ENCODE data around the gene RBM4. TPM values are rescaled to one million over a fixed set of nuclear protein-coding genes. Genes with fewer than 3 reads are reported as not detected.

RBM4 gene
- total RNA-seq, 1 experiment from 2014 or later = 164 TPM

GRCh38 chr11:66609721-66610617 lies 28.5 kb upstream of the RBM4 start:
- CTCF ChIA-PET = no interaction called here
- no peak overlapping the region for H3K27ac ChIP-seq (ENCODE audit: low read length)
- H3K36me3 ChIP-seq (ENCODE audit: low read depth, low read length) = no peaks in the 10 kb centered on the region
- H3K4me3 ChIP-seq (ENCODE audit: low read length) = no peak overlapping the region
- POLR2A ChIA-PET (ENCODE audit: unreplicated experiment) = interaction anchor here (0.6 to 0.7 kb wide), 3 partner anchors 19 to 100 kb away, joined by 5 to 8 read pairs (median 6); no protein-coding TSS in a partner anchor
- peaks cover 12% of the 10 kb centered on the region for H3K4me1 ChIP-seq (ENCODE audit: insufficient read depth, low read length)
- DNase-seq (no peak), ATAC-seq (no peak)
- TF ChIP-seq CTCF (conservative IDR thresholded peaks at IDR 0.05; ENCODE audit: low read depth, low read length) (no peak), EZH2 (IDR thresholded peaks at IDR 0.05; ENCODE audit: low read length, unreplicated experiment) (no peak), EZH2phosphoT487 (IDR thresholded peaks at IDR 0.05; ENCODE audit: borderline replicate concordance, low read length) (no peak)
- H3K9ac ChIP-seq (ENCODE audit: low read length) = no peak overlapping the region
- no peaks in the 10 kb centered on the region for H3K9me2 ChIP-seq (replicated peaks; ENCODE audit: low read length)
- intact Hi-C loops (cut with micrococcal nuclease) = no loop called here
- peaks cover 1% of the 10 kb centered on the region for H3K79me2 ChIP-seq (ENCODE audit: low read length)
- H4K20me1 ChIP-seq (ENCODE audit: low read length) = no peaks in the 10 kb centered on the region
- no peak overlapping the region for H2AFZ ChIP-seq (ENCODE audit: low read length)
- H3K9me3 ChIP-seq (ENCODE audit: low read length) = no peaks in the 10 kb centered on the region
- no peaks in the 10 kb centered on the region for H3F3A ChIP-seq (ENCODE audit: low read length, unreplicated experiment)
- no peak overlapping the region for H3K4me2 ChIP-seq (ENCODE audit: low read length)
- no peaks in the 10 kb centered on the region for H3K27me3 ChIP-seq (ENCODE audit: low read length)
- BruUV-seq (replicated peaks) = no TSS peak

- H3K27me3 ChIP-seq (ENCODE audit: low read length) = no peaks in the 10 kb centered on the region
- H4K20me1 ChIP-seq (ENCODE audit: low read length) = peaks cover 6% of the 10 kb centered on the region
- H3K36me3 ChIP-seq (ENCODE audit: low read depth, low read length) = peaks cover 3% of the 10 kb centered on the region; the same call in 1 of the 2 replicates
- intact Hi-C loops (cut with micrococcal nuclease) = no loop called here
- H3K9ac ChIP-seq (ENCODE audit: low read length) = no peak overlapping the region
- no peak overlapping the region for H3K27ac ChIP-seq (ENCODE audit: low read length)
- H3K9me3 ChIP-seq (ENCODE audit: low read length) = no peaks in the 10 kb centered on the region
- no peaks in the 10 kb centered on the region for H3F3A ChIP-seq (ENCODE audit: low read length, unreplicated experiment)
- ChIA-PET CTCF (no interaction called here), POLR2A (ENCODE audit: unreplicated experiment) (no interaction called here)
- no peak overlapping the region for H3K4me3 ChIP-seq (ENCODE audit: low read length)
- peak; percentile 75 for DNase-seq
- no peak overlapping the region for H2AFZ ChIP-seq (ENCODE audit: low read length)
- H3K9me2 ChIP-seq (replicated peaks; ENCODE audit: low read length) = no peaks in the 10 kb centered on the region
- TF ChIP-seq CTCF (conservative IDR thresholded peaks at IDR 0.05; ENCODE audit: low read depth, low read length) = no peak
- no peak for TF ChIP-seq EZH2phosphoT487 (IDR thresholded peaks at IDR 0.05; ENCODE audit: borderline replicate concordance, low read length)
- TF ChIP-seq EZH2 (IDR thresholded peaks at IDR 0.05; ENCODE audit: low read length, unreplicated experiment) = no peak
- ATAC-seq = no peak
- BruUV-seq (replicated peaks) = no TSS peak
- peak overlapping the region; percentile 27; the same call in 1 of the 2 replicates for H3K4me2 ChIP-seq (ENCODE audit: low read length)
- peaks cover 21% of the 10 kb centered on the region for H3K4me1 ChIP-seq (ENCODE audit: insufficient read depth, low read length)
- peaks cover 23% of the 10 kb centered on the region for H3K79me2 ChIP-seq (ENCODE audit: low read length)
Measured at GRCh38 chr11:66612458-66612857, 26.0 kb upstream of the RBM4 start.

GRCh38 chr11:66614073-66614472 lies 24.4 kb upstream of the RBM4 start:
- no peak overlapping the region for H3K4me2 ChIP-seq (ENCODE audit: low read length)
- no peaks in the 10 kb centered on the region for H3K9me2 ChIP-seq (replicated peaks; ENCODE audit: low read length)
- no peaks in the 10 kb centered on the region for H3F3A ChIP-seq (ENCODE audit: low read length, unreplicated experiment)
- H3K79me2 ChIP-seq (ENCODE audit: low read length) = peaks cover 39% of the 10 kb centered on the region
- no peak overlapping the region for H3K27ac ChIP-seq (ENCODE audit: low read length)
- H3K9ac ChIP-seq (ENCODE audit: low read length) = no peak overlapping the region
- POLR2A ChIA-PET (ENCODE audit: unreplicated experiment) = no interaction called here
- H3K4me3 ChIP-seq (ENCODE audit: low read length) = no peak overlapping the region
- no peak overlapping the region for H2AFZ ChIP-seq (ENCODE audit: low read length)
- peaks cover 22% of the 10 kb centered on the region for H4K20me1 ChIP-seq (ENCODE audit: low read length)
- CTCF ChIA-PET = no interaction called here
- H3K9me3 ChIP-seq (ENCODE audit: low read length) = no peaks in the 10 kb centered on the region
- no peak for DNase-seq
- no peak for ATAC-seq
- no peak for TF ChIP-seq EZH2phosphoT487 (IDR thresholded peaks at IDR 0.05; ENCODE audit: borderline replicate concordance, low read length)
- no peak for TF ChIP-seq CTCF (conservative IDR thresholded peaks at IDR 0.05; ENCODE audit: low read depth, low read length)
- TF ChIP-seq EZH2 (IDR thresholded peaks at IDR 0.05; ENCODE audit: low read length, unreplicated experiment) = no peak
- intact Hi-C loops (cut with micrococcal nuclease) = no loop called here
- peaks cover 25% of the 10 kb centered on the region for H3K4me1 ChIP-seq (ENCODE audit: insufficient read depth, low read length)
- no peaks in the 10 kb centered on the region for H3K27me3 ChIP-seq (ENCODE audit: low read length)
- no TSS peak for BruUV-seq (replicated peaks)
- peaks cover 19% of the 10 kb centered on the region for H3K36me3 ChIP-seq (ENCODE audit: low read depth, low read length)
